Measurements from ENCODE around the gene AUTS2.

Gene AUTS2

DNA sequence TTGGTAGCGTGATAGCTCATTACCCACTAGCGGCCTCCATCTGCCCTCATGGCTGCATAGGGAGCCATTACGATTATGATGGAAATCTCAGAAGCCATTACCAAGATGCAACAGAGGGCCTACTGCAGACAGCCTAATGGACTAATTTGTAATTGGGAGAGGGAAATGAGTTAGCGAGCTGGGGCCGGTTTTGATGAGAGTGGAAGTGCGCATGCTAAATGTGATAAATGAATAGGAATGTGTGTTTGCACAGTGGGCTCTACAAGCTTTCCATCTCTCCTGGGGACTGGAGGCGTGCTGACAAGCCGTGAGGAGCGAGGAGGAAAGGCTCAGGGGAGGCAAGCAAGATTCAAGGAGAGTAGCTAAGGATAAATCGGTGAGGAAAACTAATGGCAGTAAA lies 889.2 kb downstream of the AUTS2 start:
- Histone ChIP-seq H3K27me3 (ENCODE audit: control insufficient read depth in 1 of 2, insufficient read depth in 2 of 2, low read length in 2 of 2) (no peaks in the 10 kb centered on the region), H3K4me1 (ENCODE audit: control insufficient read depth in 1 of 2, insufficient read depth in 2 of 2, low read length in 2 of 2) (no peaks in the 10 kb centered on the region), H3K9me3 (ENCODE audit: control insufficient read depth in 1 of 2, low read length in 2 of 2) (peaks cover 0 to 5% of the 10 kb centered on the region in 2 donors), H3K9ac (ENCODE audit: low read depth in 1 of 2, low read length in 2 of 2) (no peak overlapping the region), H3K36me3 (ENCODE audit: control insufficient read depth in 1 of 2, insufficient read depth in 2 of 2, low read length in 2 of 2) (no peaks in the 10 kb centered on the region), H3K4me3 (ENCODE audit: low read depth in 1 of 2, low read length in 2 of 2) (no peak overlapping the region), H3K27ac (ENCODE audit: low read depth, low read length) (no peak overlapping the region)

GRCh38 chr7:70487886-70488285 lies 889.6 kb downstream of the AUTS2 start:
- Histone ChIP-seq H3K36me3 (ENCODE audit: control insufficient read depth in 1 of 2, insufficient read depth in 2 of 2, low read length in 2 of 2) (no peaks in the 10 kb centered on the region), H3K4me3 (ENCODE audit: low read depth in 1 of 2, low read length in 2 of 2) (no peak overlapping the region), H3K4me1 (ENCODE audit: control insufficient read depth in 1 of 2, insufficient read depth in 2 of 2, low read length in 2 of 2) (no peaks in the 10 kb centered on the region), H3K27me3 (ENCODE audit: control insufficient read depth in 1 of 2, insufficient read depth in 2 of 2, low read length in 2 of 2) (no peaks in the 10 kb centered on the region), H3K9me3 (ENCODE audit: control insufficient read depth in 1 of 2, low read length in 2 of 2) (peaks cover 0 to 5% of the 10 kb centered on the region in 2 donors), H3K9ac (ENCODE audit: low read depth in 1 of 2, low read length in 2 of 2) (no peak overlapping the region), H3K27ac (ENCODE audit: low read depth, low read length) (no peak overlapping the region)

DNA sequence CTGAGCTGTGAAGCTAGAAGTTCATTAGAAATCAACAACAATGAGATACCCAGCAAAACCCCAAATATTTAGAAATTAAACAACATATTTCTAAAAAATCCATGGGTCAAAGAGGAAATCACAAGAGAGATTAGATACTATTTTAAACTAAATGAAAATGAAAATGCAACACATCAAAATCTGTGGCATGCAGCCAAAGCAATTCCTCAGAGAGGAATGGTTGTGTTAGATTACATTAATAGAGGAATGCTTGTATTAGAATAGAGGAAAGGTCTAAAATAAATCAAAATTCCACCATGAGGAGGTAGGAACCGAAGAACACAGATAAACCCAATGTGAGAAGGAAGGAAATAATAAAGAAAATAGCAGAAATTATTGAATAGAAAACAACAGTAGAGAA lies 891.5 kb downstream of the AUTS2 start:
- no peaks in the 10 kb centered on the region for H3K36me3 ChIP-seq (ENCODE audit: control insufficient read depth in 1 of 2, insufficient read depth in 2 of 2, low read length in 2 of 2)
- H3K27me3 ChIP-seq (ENCODE audit: control insufficient read depth in 1 of 2, insufficient read depth in 2 of 2, low read length in 2 of 2), result no peaks in the 10 kb centered on the region
- H3K4me3 ChIP-seq (ENCODE audit: low read depth in 1 of 2, low read length in 2 of 2), result no peak overlapping the region
- no peaks in the 10 kb centered on the region for H3K4me1 ChIP-seq (ENCODE audit: control insufficient read depth in 1 of 2, insufficient read depth in 2 of 2, low read length in 2 of 2)
- H3K27ac ChIP-seq (ENCODE audit: low read depth, low read length), result no peak overlapping the region
- peaks cover 0 to 4% of the 10 kb centered on the region in 2 donors for H3K9me3 ChIP-seq (ENCODE audit: control insufficient read depth in 1 of 2, low read length in 2 of 2)
- H3K9ac ChIP-seq (ENCODE audit: low read depth in 1 of 2, low read length in 2 of 2), result no peak overlapping the region

- Histone ChIP-seq H3K4me3 (ENCODE audit: low read depth in 1 of 2, low read length in 2 of 2) (no peak overlapping the region), H3K4me1 (ENCODE audit: control insufficient read depth in 1 of 2, insufficient read depth in 2 of 2, low read length in 2 of 2) (no peaks in the 10 kb centered on the region), H3K36me3 (ENCODE audit: control insufficient read depth in 1 of 2, insufficient read depth in 2 of 2, low read length in 2 of 2) (no peaks in the 10 kb centered on the region), H3K9me3 (ENCODE audit: control insufficient read depth in 1 of 2, low read length in 2 of 2) (no peaks in the 10 kb centered on the region), H3K9ac (ENCODE audit: low read depth in 1 of 2, low read length in 2 of 2) (no peak overlapping the region), H3K27me3 (ENCODE audit: control insufficient read depth in 1 of 2, insufficient read depth in 2 of 2, low read length in 2 of 2) (no peaks in the 10 kb centered on the region), H3K27ac (ENCODE audit: low read depth, low read length) (no peak overlapping the region)
Measured at GRCh38 chr7:70492625-70493024, 894.4 kb downstream of the AUTS2 start.

DNA sequence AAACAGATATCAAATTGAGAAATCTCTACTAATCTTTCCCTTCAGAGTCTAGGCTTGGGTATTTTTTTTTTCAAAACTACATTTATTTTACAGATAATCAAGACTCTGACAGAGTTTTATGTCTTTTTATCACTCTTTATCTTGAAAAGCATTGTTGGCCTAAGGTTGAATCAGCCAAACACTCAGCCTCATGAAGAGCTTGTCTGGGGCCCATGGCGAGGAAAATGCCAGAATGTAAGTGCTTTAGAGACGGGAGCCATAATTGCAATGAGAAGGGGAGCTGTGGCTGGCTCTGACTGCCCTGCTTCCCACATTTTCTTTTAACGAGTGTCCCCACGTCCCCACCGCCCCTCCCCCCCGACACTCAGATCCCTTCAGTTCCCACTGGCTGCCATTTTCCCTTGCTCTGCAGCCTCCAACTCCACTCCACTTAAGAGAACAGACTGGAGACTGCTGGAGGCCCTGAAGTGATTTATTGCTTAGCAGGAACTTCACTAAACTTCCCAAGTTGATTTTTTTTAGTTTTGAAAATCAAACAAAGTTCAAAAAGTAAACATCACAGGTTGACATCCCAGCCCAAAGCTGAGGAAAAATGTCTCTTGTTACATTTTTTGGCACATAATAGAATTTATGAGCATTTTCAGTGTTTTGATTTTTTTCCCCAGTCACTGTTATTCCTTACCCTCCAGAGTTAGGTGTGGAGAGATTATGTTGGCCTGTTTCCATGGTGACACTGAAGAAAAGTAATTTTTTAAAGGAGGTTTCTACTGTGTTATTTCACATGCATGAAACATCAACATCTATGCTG lies 896.2 kb downstream of the AUTS2 start:
- H3K9me3 ChIP-seq (ENCODE audit: control insufficient read depth in 1 of 2, low read length in 2 of 2), result no peaks in the 10 kb centered on the region
- no peak overlapping the region for H3K27ac ChIP-seq (ENCODE audit: low read depth, low read length)
- H3K27me3 ChIP-seq (ENCODE audit: control insufficient read depth in 1 of 2, insufficient read depth in 2 of 2, low read length in 2 of 2), result no peaks in the 10 kb centered on the region
- no peaks in the 10 kb centered on the region for H3K36me3 ChIP-seq (ENCODE audit: control insufficient read depth in 1 of 2, insufficient read depth in 2 of 2, low read length in 2 of 2)
- no peak overlapping the region for H3K9ac ChIP-seq (ENCODE audit: low read depth in 1 of 2, low read length in 2 of 2)
- no peak overlapping the region for H3K4me3 ChIP-seq (ENCODE audit: low read depth in 1 of 2, low read length in 2 of 2)
- H3K4me1 ChIP-seq (ENCODE audit: control insufficient read depth in 1 of 2, insufficient read depth in 2 of 2, low read length in 2 of 2), result no peaks in the 10 kb centered on the region

- no peak overlapping the region for H3K9ac ChIP-seq (ENCODE audit: low read depth in 1 of 2, low read length in 2 of 2)
- no peak overlapping the region for H3K4me3 ChIP-seq (ENCODE audit: low read depth in 1 of 2, low read length in 2 of 2)
- no peaks in the 10 kb centered on the region for H3K4me1 ChIP-seq (ENCODE audit: control insufficient read depth in 1 of 2, insufficient read depth in 2 of 2, low read length in 2 of 2)
- H3K27ac ChIP-seq (ENCODE audit: low read depth, low read length), result no peak overlapping the region
- no peaks in the 10 kb centered on the region for H3K27me3 ChIP-seq (ENCODE audit: control insufficient read depth in 1 of 2, insufficient read depth in 2 of 2, low read length in 2 of 2)
- H3K9me3 ChIP-seq (ENCODE audit: control insufficient read depth in 1 of 2, low read length in 2 of 2), result no peaks in the 10 kb centered on the region
- H3K36me3 ChIP-seq (ENCODE audit: control insufficient read depth in 1 of 2, insufficient read depth in 2 of 2, low read length in 2 of 2), result no peaks in the 10 kb centered on the region
Measured at GRCh38 chr7:70495033-70495376, 896.7 kb downstream of the AUTS2 start.

DNA sequence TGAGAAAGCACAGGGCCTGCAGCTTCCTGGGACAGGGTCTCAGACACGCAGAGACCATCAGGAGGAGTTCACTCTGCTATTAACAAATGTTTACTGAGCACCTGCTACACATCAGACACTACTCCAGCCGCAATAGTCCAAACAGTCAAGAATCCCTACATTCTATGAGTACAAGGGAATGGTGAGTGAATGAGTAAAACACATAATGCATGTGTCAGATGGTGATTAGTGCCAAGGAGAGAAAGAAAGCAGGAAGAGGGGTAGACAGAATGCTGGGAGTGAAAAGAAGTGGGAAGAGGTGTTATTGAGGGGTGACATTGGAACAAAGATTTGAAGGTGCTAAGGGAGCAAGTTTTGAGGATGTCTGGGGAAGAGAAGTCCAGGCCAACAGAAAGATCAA lies 899.5 kb downstream of the AUTS2 start:
- Histone ChIP-seq H3K9ac (ENCODE audit: low read depth in 1 of 2, low read length in 2 of 2) (no peak overlapping the region), H3K27me3 (ENCODE audit: control insufficient read depth in 1 of 2, insufficient read depth in 2 of 2, low read length in 2 of 2) (no peaks in the 10 kb centered on the region), H3K4me3 (ENCODE audit: low read depth in 1 of 2, low read length in 2 of 2) (no peak overlapping the region), H3K27ac (ENCODE audit: low read depth, low read length) (no peak overlapping the region), H3K36me3 (ENCODE audit: control insufficient read depth in 1 of 2, insufficient read depth in 2 of 2, low read length in 2 of 2) (no peaks in the 10 kb centered on the region), H3K9me3 (ENCODE audit: control insufficient read depth in 1 of 2, low read length in 2 of 2) (no peaks in the 10 kb centered on the region), H3K4me1 (ENCODE audit: control insufficient read depth in 1 of 2, insufficient read depth in 2 of 2, low read length in 2 of 2) (no peaks in the 10 kb centered on the region)

- Histone ChIP-seq H3K9ac (ENCODE audit: low read depth in 1 of 2, low read length in 2 of 2) (no peak overlapping the region), H3K4me1 (ENCODE audit: control insufficient read depth in 1 of 2, insufficient read depth in 2 of 2, low read length in 2 of 2) (no peaks in the 10 kb centered on the region), H3K27ac (ENCODE audit: low read depth, low read length) (no peak overlapping the region), H3K27me3 (ENCODE audit: control insufficient read depth in 1 of 2, insufficient read depth in 2 of 2, low read length in 2 of 2) (no peaks in the 10 kb centered on the region), H3K9me3 (ENCODE audit: control insufficient read depth in 1 of 2, low read length in 2 of 2) (no peaks in the 10 kb centered on the region), H3K36me3 (ENCODE audit: control insufficient read depth in 1 of 2, insufficient read depth in 2 of 2, low read length in 2 of 2) (no peaks in the 10 kb centered on the region), H3K4me3 (ENCODE audit: low read depth in 1 of 2, low read length in 2 of 2) (no peak overlapping the region)
Measured at GRCh38 chr7:70498232-70498992, 900.1 kb downstream of the AUTS2 start.

DNA sequence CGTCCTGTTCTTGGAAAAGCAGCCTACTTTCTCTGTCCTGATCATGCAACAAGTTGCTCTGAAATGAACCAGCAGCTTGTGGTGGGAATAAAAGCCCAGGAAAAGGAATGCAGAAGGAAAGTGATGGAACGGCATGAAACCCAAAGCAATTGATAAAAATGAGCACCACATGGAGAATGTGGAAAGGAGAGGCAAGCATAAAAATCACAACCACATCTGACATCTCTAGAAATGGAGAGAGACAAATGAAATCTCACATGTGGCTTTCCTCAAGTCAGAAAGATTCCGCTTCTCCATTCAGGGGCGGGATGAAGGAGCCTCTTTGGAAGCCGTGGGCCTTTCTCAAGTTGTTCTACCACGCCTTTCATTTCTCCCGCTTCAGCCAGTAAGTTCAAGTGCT lies 902.0 kb downstream of the AUTS2 start:
- no peaks in the 10 kb centered on the region for H3K27me3 ChIP-seq (ENCODE audit: control insufficient read depth in 1 of 2, insufficient read depth in 2 of 2, low read length in 2 of 2)
- H3K9ac ChIP-seq (ENCODE audit: low read depth in 1 of 2, low read length in 2 of 2), result no peak overlapping the region
- H3K9me3 ChIP-seq (ENCODE audit: control insufficient read depth in 1 of 2, low read length in 2 of 2), result no peaks in the 10 kb centered on the region
- no peaks in the 10 kb centered on the region for H3K4me1 ChIP-seq (ENCODE audit: control insufficient read depth in 1 of 2, insufficient read depth in 2 of 2, low read length in 2 of 2)
- no peak overlapping the region for H3K27ac ChIP-seq (ENCODE audit: low read depth, low read length)
- no peak overlapping the region for H3K4me3 ChIP-seq (ENCODE audit: low read depth in 1 of 2, low read length in 2 of 2)
- no peaks in the 10 kb centered on the region for H3K36me3 ChIP-seq (ENCODE audit: control insufficient read depth in 1 of 2, insufficient read depth in 2 of 2, low read length in 2 of 2)

- no peaks in the 10 kb centered on the region for H3K9me3 ChIP-seq (ENCODE audit: control insufficient read depth in 1 of 2, low read length in 2 of 2)
Measured at GRCh38 chr7:70502117-70502863, 904.0 kb downstream of the AUTS2 start.

More at GRCh38 chr7:70502117-70502863, 904.0 kb downstream of the AUTS2 start:
- Histone ChIP-seq H3K4me3 (ENCODE audit: low read depth in 1 of 2, low read length in 2 of 2) (no peak overlapping the region), H3K9ac (ENCODE audit: low read depth in 1 of 2, low read length in 2 of 2) (no peak overlapping the region), H3K27me3 (ENCODE audit: control insufficient read depth in 1 of 2, insufficient read depth in 2 of 2, low read length in 2 of 2) (no peaks in the 10 kb centered on the region), H3K27ac (ENCODE audit: low read depth, low read length) (no peak overlapping the region), H3K36me3 (ENCODE audit: control insufficient read depth in 1 of 2, insufficient read depth in 2 of 2, low read length in 2 of 2) (no peaks in the 10 kb centered on the region), H3K4me1 (ENCODE audit: control insufficient read depth in 1 of 2, insufficient read depth in 2 of 2, low read length in 2 of 2) (no peaks in the 10 kb centered on the region)
